Activated CD4-positive, alpha-beta T cell treated with anti-CD3 and anti-CD28 coated beads for 48 hours (primary cell): Measurements from ENCODE around the gene BLTP3B.

Experiments
- DNase-seq: peaks from one replicate; pipeline ENCODE4 v3.0.0-alpha.2; 2020

The BLTP3B gene

GRCh38 chr12:100114574-100114973 lies 28.1 kb downstream of the BLTP3B start:
- no peak for DNase-seq

- DNase-seq = no peak
Measured at GRCh38 chr12:100110276-100110675, 32.4 kb downstream of the BLTP3B start.

GRCh38 chr12:100106861-100107260 lies 35.8 kb downstream of the BLTP3B start:
- no peak for DNase-seq

GRCh38 chr12:100105661-100106060 lies 37.0 kb downstream of the BLTP3B start:
- DNase-seq = no peak

- no peak for DNase-seq
Measured at GRCh38 chr12:100101000-100101399, 41.7 kb downstream of the BLTP3B start.
